Regular cardiac myocyte (primary cell): Measurements from ENCODE around the gene BIRC3. TPM values are rescaled to one million over a fixed set of nuclear protein-coding genes. Genes with fewer than 3 reads are reported as not detected.

Experiments used
- total RNA-seq: library from RNA; depleted of rRNA; stranded (reverse); fragments of >200 nt; gene quantifications from 2 replicates; pipeline ENCODE4 v1.2.3, GENCODE V29; 2014

BIRC3 gene
- 1.3 and 8.2 TPM in 2 replicates for total RNA-seq

DNA sequence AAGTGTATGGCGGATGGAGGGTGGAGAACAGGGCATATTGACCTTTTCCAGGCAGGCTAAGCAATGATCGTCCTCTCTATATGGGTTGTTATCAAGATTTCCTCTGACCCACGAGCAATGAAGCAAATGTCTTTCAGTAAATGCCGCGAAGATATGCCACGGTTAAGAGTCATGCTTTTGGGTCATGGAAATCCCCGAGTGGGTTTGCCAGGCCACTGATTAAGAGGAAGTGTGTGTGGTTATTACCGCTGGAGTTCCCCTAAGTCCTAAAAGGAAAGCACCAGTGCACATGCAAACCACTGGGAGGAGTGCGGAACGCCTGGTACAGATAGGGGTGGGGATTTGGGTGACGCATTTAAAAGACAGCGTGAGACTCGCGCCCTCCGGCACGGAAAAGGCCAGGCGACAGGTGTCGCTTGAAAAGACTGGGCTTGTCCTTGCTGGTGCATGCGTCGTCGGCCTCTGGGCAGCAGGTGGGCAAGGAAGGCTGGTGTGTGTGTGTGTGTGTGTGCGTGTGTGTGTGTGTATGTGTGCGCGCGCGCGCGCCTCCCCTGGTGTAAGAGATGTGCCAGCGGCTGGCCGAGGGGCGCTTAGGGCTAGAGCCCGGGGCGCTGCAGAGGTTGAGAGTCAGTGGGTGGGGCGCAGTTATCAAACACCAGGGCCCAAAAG is at the start of gene BIRC3:
Gene BIRC3, plus strand, starts transcription at position 386 of the 669 bp plus-strand sequence. CDS start 7,026 bp downstream, outside the sequence.

DNA sequence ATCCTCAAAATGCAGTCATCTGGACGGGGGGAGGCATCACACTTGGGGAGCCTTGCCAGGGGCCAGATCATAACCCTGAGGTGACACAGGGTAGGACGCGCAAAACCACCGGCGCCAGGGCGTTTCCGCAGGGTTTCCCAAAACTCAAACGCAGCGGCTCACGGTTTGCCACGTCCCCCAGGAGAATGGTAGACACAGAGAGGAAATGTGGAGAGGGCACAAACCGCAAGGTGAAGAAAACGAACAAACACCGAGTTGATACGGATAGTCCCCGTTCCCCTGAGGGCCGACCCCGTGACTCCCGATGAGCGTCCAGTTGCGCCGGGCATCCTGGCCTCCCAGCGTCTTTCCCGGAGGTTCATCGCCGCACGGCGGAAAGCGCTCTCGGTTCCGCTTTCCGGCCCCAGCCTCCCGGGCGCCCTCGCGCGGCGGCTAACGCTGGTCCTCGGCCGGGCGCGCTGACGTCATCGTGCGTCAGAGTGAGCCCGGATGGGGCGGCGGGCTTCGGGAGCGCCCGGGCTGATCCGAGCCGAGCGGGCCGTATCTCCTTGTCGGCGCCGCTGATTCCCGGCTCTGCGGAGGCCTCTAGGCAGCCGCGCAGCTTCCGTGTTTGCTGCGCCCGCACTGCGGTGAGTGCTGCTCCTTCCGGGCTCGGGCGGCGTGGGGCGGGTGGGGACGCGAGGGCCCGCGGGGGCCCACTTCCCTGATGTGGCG is 29.6 kb downstream of the BIRC3 start, which contains the start of gene BIRC2:
Gene BIRC2, plus strand, starts transcription at position 467 of the 714 bp plus-strand sequence. CDS start 2,641 bp downstream, outside the sequence.

Other genes starting within 250 kb of the BIRC3 start
- gene YAP1, start 207.0 kb upstream of the BIRC3 start, total RNA-seq = 157 and 180 TPM in 2 replicates
- 82.3 and 92.4 TPM in 2 replicates for gene BIRC2, start 29.7 kb downstream of the BIRC3 start, total RNA-seq
- 68.6 and 129 TPM in 2 replicates for gene TMEM123, start 135.3 kb downstream of the BIRC3 start, total RNA-seq
- gene MMP7, start 213.3 kb downstream of the BIRC3 start, total RNA-seq = 3.3 and 4.5 TPM in 2 replicates